Measurements from ENCODE around the gene SLC9A9. TPM values are rescaled to one million over a fixed set of nuclear protein-coding genes. Genes with fewer than 3 reads are reported as not detected.
A peak's percentile ranks its signal among the peaks of the same experiment; 100 is the strongest.

SLC9A9 gene
- total RNA-seq, 3 donors from 2014 or later (not counting 1 experiment from before 2014, with no cell fraction given), result 24.0 to 29.1 (median 27.2) TPM

GRCh38 chr3:143726727-143727126, 121.5 kb downstream of the SLC9A9 start:
- H3K27me3 ChIP-seq (ENCODE audit: control insufficient read depth, insufficient read depth, low read length), result no peaks in the 10 kb centered on the region
- no peak overlapping the region for H3K27ac ChIP-seq (ENCODE audit: low read length)
- H3K4me3 Mint-ChIP-seq, result no peak overlapping the region
- H3K4me1 Mint-ChIP-seq, result peaks cover 23 to 46% of the 10 kb centered on the region in 2 donors
- DNase-seq (no peak), ATAC-seq (no peak)
- no peaks in the 10 kb centered on the region for H3K27me3 Mint-ChIP-seq (ENCODE audit: low read depth in 2 of 2)
- no peaks in the 10 kb centered on the region for H3K36me3 Mint-ChIP-seq
- no peaks in the 10 kb centered on the region for H3K9me3 ChIP-seq (ENCODE audit: control insufficient read depth, insufficient read depth, low read length)
- H3K4me1 ChIP-seq (ENCODE audit: control insufficient read depth, insufficient read depth, low read length), result no peaks in the 10 kb centered on the region
- no peaks in the 10 kb centered on the region for H3K9me3 Mint-ChIP-seq
- intact Hi-C loops (cut with micrococcal nuclease), result no loop called here
- H3K4me3 ChIP-seq (ENCODE audit: low read length), result no peak overlapping the region
- peak overlapping the region in 1 of 2 donors; percentile 39 for H3K27ac Mint-ChIP-seq
- H3K36me3 ChIP-seq (ENCODE audit: control insufficient read depth, insufficient read depth, low read length), result no peaks in the 10 kb centered on the region
- TF ChIP-seq CTCF (IDR thresholded peaks at IDR 0.05), result no peak
- no CpG with 5 or more reads among the region's 1 CpG for WGBS (ENCODE audit: insufficient coverage)

GRCh38 chr3:143720381-143720780, 127.9 kb downstream of the SLC9A9 start:
- no peak for TF ChIP-seq CTCF (IDR thresholded peaks at IDR 0.05)
- no peak overlapping the region for H3K4me3 ChIP-seq (ENCODE audit: low read length)
- H3K27me3 ChIP-seq (ENCODE audit: control insufficient read depth, insufficient read depth, low read length), result no peaks in the 10 kb centered on the region
- Mint-ChIP-seq H3K27ac (no peak overlapping the region), H3K4me3 (no peak overlapping the region), H3K36me3 (no peaks in the 10 kb centered on the region), H3K27me3 (ENCODE audit: low read depth in 2 of 2) (no peaks in the 10 kb centered on the region), H3K4me1 (peaks cover 10 to 12% of the 10 kb centered on the region in 2 donors), H3K9me3 (no peaks in the 10 kb centered on the region)
- no peaks in the 10 kb centered on the region for H3K9me3 ChIP-seq (ENCODE audit: control insufficient read depth, insufficient read depth, low read length)
- ATAC-seq (no peak), DNase-seq (no peak)
- no peaks in the 10 kb centered on the region for H3K36me3 ChIP-seq (ENCODE audit: control insufficient read depth, insufficient read depth, low read length)
- 96% methylated on average over 2 of the region's 2 CpGs for WGBS (ENCODE audit: insufficient coverage)
- no peak overlapping the region for H3K27ac ChIP-seq (ENCODE audit: low read length)
- intact Hi-C loops (cut with micrococcal nuclease), result no loop called here
- no peaks in the 10 kb centered on the region for H3K4me1 ChIP-seq (ENCODE audit: control insufficient read depth, insufficient read depth, low read length)

- no peak for DNase-seq
- no peak overlapping the region for H3K4me3 ChIP-seq (ENCODE audit: low read length)
- H3K4me1 ChIP-seq (ENCODE audit: control insufficient read depth, insufficient read depth, low read length), result no peaks in the 10 kb centered on the region
- H3K27me3 ChIP-seq (ENCODE audit: control insufficient read depth, insufficient read depth, low read length), result no peaks in the 10 kb centered on the region
- H3K27ac ChIP-seq (ENCODE audit: low read length), result no peak overlapping the region
- ATAC-seq, result no peak
- 95% methylated on average over 7 of the region's 7 CpGs for WGBS (ENCODE audit: insufficient coverage)
- H3K9me3 Mint-ChIP-seq, result no peaks in the 10 kb centered on the region
- H3K27ac Mint-ChIP-seq, result no peak overlapping the region
- H3K4me1 Mint-ChIP-seq, result peaks cover 6% of the 10 kb centered on the region in 2 donors
- H3K27me3 Mint-ChIP-seq (ENCODE audit: low read depth in 2 of 2), result no peaks in the 10 kb centered on the region
- no peaks in the 10 kb centered on the region for H3K36me3 Mint-ChIP-seq
- no peaks in the 10 kb centered on the region for H3K9me3 ChIP-seq (ENCODE audit: control insufficient read depth, insufficient read depth, low read length)
- no peak for TF ChIP-seq CTCF (IDR thresholded peaks at IDR 0.05)
- intact Hi-C loops (cut with micrococcal nuclease), result no loop called here
- H3K4me3 Mint-ChIP-seq, result no peak overlapping the region
- no peaks in the 10 kb centered on the region for H3K36me3 ChIP-seq (ENCODE audit: control insufficient read depth, insufficient read depth, low read length)
Measured at GRCh38 chr3:143718463-143718862, 129.8 kb downstream of the SLC9A9 start.

GRCh38 chr3:143716731-143717130, 131.5 kb downstream of the SLC9A9 start:
- 88% methylated on average over 3 of the region's 4 CpGs for WGBS (ENCODE audit: insufficient coverage)
- Mint-ChIP-seq H3K36me3 (no peaks in the 10 kb centered on the region), H3K4me3 (no peak overlapping the region), H3K4me1 (peaks cover 5 to 6% of the 10 kb centered on the region in 2 donors), H3K27ac (no peak overlapping the region), H3K9me3 (no peaks in the 10 kb centered on the region), H3K27me3 (ENCODE audit: low read depth in 2 of 2) (no peaks in the 10 kb centered on the region)
- DNase-seq (no peak), ATAC-seq (no peak)
- no peaks in the 10 kb centered on the region for H3K36me3 ChIP-seq (ENCODE audit: control insufficient read depth, insufficient read depth, low read length)
- TF ChIP-seq CTCF (IDR thresholded peaks at IDR 0.05), result no peak
- no peak overlapping the region for H3K4me3 ChIP-seq (ENCODE audit: low read length)
- intact Hi-C loops (cut with micrococcal nuclease), result no loop called here
- no peaks in the 10 kb centered on the region for H3K4me1 ChIP-seq (ENCODE audit: control insufficient read depth, insufficient read depth, low read length)
- no peaks in the 10 kb centered on the region for H3K27me3 ChIP-seq (ENCODE audit: control insufficient read depth, insufficient read depth, low read length)
- no peak overlapping the region for H3K27ac ChIP-seq (ENCODE audit: low read length)
- H3K9me3 ChIP-seq (ENCODE audit: control insufficient read depth, insufficient read depth, low read length), result no peaks in the 10 kb centered on the region

Data from natural killer cell (primary cell).